GM19455 (cell line): ENCODE data around the gene PDE10A.

Source experiments
- ATAC-seq: cut with Tn5 transposase; IDR thresholded peaks from one replicate; pipeline ENCODE4 v1.9.1; 2021; ENCODE audit not compliant: unreplicated experiment

The PDE10A gene

GRCh38 chr6:165678904-165679303, 15.9 kb upstream of the PDE10A start:
- ATAC-seq, result no peak

GRCh38 chr6:165678429-165678828, 15.4 kb upstream of the PDE10A start:
- ATAC-seq, result no peak

- ATAC-seq, result no peak
Measured at GRCh38 chr6:165677091-165677490, 14.1 kb upstream of the PDE10A start.

DNA sequence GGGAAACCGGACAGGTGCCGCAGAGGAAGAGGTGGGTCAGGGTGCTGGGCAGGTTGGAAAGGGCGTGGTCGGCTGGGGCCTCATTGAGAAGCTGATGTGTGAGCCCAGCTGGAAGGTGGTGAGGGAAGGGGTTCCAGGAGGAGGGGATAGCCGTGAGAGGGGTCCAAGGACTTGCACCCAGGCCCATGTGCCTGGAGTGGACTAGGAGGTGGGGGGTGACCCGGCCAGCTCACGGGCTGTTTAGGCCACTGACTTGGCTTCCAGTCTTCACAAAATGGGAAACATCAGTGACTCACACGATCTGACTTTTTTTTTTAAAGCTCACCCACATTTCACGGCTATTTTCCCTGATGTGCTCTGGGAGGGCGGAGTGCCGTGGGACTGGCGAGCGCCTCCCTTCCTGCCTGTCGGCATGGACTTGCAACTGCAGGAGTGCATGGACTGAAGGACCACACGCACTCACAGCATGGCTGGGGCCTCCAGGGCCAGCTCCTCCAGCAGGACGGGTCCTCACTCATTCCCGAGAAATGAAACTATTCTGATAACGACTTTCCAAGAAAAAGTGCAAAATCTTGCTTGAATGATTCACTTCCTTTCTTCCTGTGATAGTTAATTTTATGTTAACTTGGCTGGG, 13.5 kb upstream of the PDE10A start:
- ATAC-seq, result no peak

- no peak for ATAC-seq
Measured at GRCh38 chr6:165675120-165675519, 12.1 kb upstream of the PDE10A start.

GRCh38 chr6:165674155-165675029, 11.4 kb upstream of the PDE10A start:
- ATAC-seq, result no peak

- ATAC-seq, result no peak
Measured at GRCh38 chr6:165671222-165671768, 8.3 kb upstream of the PDE10A start.

GRCh38 chr6:165668951-165669350, 5.9 kb upstream of the PDE10A start:
- ATAC-seq, result no peak

DNA sequence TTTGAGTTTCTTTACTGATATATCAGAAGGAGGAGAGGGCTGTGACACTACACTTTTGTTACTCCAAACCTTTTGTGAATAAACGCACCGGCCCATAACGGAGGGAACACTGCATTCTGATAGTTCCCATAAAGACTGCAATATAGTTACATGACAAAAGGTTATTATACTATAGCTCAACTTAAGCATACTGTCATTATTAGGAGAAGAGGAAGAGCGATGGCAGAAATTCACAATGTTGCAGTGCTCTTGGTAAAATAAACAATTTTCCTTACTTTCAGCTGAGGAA, 2.3 kb upstream of the PDE10A start:
- no peak for ATAC-seq

DNA sequence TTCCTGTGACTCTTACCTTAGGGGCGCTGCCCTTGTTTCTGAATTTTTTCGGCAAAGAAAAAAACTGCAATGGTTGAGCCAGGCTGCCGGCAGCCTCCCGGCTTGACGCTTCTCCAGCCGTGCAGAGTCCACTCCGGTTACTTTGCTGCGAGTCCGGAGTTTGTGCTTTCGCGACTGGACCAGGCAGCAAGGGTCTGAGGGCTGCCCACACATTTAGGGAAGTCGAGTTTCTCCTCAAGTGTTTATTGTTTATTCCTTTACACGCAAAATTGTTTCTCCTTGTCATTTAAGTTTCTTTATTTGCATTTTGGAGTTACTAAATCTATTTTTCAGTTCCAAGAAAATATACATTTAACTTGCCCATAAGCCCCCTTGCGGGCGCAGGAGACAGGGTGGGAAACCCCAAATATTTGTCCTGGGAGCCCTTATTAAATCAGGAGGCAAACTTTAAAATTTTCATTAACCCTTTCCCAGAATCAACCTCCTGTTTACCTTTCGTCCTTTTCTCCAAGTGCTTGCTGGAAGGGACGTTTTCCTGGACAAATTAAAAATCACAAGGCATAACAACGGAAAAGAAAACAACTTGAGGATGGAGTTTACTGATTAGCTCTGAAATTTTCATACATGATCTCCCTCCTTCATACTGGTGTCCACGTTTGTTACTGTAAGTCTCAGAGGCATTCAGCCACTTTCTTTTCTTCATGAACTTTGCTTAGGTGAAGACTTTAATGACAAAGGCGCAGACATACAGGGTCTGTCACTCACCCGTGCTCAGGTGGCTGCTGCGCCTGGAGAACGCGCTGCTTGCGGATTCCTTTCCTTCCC, 1.7 kb upstream of the PDE10A start:
- no peak for ATAC-seq

DNA sequence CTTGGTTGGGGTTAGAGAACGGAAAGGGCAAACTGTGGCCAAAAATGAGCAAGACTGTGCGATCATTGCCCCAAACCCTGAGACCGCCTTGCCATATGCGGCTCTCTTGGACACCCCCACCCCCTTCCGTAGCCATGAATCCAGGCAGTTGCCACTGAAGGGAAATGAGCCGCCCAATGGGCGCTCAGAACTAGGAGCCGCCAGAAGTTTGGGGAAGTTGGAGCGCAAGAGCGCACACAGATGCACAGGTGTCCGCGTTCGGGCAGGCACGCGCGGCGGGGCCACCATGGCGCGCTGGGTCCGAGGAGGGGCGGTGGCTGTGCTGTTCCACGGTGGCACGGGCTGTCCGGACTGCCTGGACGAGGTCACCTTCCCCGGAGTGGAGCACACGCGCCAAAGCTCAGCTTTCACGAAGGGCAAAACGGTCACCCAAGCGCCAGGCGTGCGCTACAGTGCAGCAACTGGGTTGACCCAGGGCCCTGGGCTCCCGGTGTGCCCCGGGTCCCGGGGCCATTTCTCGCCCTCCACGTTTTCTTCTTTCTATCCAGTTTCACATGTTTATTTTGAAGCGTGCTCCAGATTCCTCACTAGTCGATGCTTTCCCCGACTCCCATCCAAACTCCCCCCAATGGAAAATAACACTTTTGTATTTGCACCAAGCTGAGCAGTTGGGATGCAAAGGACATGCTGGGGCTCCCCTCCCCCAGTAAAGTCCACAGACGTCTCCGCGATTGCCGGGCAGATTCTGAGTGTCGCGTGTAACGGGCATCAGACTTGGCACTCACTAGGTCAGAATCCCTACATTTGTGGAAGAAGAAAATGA, 906 bp upstream of the PDE10A start:
- ATAC-seq, result no peak

DNA sequence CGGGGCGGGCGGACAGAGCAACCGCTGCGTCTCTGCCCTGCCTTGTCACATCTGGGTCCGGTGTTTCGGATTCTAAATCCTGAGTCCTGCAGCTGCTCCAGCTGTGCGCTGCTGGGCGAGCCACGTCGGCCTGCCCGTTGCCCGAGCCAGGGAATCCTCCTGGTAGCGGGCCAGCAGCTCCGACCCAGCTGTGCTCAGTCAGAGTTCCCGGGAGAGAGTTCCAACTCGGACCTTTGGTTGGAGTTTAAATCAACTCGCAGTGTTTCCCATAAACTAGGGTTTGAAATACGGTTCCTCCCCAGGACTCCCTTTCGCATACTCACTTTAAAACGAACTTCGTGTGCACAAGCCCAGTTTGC, 315 bp upstream of the PDE10A start:
- no peak for ATAC-seq

DNA sequence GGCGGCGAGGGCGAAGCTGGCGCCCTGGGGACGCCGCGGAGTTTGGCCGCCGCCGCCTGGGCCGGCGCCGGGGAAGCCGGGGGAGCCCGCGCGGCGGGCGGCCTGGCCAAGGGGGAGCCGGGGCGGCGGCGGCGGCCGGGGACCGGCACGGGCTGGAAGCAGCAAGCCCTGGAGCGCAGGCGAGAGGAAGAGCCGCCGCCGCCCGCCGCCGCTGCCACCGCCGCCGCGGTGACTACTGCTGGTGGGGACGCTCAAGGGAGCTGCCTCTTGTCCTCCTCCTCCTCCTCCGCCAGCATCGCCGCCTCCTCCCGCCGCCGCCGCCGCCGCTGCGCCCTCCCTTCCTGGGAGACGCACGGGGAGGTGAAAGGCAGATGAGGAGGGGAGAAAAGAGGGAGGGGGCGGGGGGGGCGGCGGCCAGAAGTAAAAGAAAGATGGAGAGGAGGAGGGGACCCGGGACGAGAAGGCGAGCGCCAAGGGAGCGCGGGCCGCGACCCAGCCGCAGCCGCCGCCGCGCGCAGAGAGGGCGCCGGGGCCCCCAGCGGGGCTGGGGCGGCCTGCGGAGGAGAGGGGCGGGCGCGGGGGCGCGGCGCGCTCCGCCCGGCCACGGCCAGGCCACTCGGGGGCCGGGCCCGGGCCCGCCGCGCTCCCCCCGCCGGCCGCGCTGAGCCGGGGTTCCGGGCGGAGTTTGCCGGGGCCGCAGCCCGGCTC, 846 bp downstream of the PDE10A start:
- no peak for ATAC-seq

GRCh38 chr6:165661664-165662025, 1.4 kb downstream of the PDE10A start:
- no peak for ATAC-seq

DNA sequence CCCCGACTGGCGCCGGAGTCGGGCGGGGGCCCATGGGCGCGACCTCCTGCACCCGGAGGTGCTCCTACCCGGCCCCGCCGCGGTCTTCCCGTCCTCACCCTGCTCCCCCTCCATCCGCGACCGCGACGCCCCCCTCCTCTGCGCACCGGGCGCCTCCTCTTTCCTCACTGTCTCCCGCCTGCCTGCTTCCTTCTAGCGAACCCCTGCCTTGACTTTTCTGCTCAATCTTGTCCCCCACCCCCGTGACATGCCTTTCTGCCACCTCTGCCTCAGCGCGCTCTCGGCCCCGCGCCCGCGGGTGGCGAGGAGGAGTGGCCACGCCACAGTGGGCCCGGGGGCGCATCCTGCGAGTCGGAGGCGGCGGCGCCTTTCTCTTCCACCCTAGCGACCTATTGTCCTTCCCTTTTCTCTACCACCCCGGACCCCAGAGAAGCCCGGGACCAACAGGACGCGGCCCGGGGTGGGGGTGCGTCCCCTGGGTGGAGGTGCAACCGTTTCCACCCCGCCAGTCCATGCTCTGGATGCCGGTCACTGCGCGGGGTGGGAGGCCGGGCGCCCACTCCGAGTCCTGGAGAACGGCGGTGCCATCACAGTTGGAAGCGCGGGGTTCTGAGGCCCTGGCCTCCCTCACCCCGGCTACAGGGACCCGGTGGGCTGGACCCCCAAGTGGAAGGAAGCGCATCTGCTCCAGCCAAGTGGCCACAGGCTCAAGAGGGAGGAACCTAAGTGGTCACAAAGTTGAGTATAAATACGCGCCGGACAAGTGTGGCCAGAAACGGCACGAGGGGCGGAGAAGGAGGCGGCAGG, 2.0 kb downstream of the PDE10A start:
- no peak for ATAC-seq

DNA sequence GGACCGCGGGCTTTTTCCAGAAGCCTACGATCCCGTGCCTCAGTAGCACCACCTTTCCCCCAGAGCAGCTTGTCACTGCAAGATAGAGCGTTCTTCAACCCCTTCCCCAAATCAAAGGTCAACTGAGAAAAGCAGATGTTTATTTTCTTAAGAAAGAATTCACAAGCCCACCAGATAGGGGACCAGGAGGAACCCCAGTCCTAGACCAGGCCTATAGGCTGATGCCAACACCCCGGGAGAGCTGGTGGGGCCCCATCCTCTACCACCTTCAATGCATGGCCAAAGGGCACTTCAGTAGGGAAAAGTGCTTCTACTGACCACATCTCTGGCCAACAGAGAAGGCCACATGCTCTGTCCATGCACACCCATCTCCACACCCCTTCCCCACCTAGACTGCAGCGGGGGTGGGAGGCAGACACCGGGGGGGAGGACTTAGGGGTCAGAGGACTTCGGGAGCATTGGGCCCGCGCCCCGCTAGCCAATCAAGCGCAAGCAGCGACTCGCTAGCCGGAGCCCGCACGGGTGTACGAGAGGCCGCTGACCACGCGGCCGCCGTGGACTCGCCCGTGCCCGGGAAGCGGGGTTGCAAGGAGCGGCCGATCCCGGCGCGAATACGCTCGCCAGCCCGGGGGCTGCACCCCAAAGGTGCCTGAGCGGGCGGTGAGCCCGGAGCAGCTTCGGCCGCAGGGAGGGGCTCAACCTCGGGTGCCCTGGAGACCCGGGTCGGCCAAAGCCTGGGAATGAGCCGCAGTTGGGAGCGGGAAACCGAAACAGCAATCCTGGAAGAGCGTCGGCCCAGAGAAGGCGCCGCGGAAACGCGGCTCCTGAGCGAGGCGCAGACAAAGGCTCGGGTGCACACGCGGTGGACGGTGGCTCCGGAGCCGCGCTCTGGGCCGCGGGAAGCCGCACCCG, 2.8 kb downstream of the PDE10A start:
- no peak for ATAC-seq

DNA sequence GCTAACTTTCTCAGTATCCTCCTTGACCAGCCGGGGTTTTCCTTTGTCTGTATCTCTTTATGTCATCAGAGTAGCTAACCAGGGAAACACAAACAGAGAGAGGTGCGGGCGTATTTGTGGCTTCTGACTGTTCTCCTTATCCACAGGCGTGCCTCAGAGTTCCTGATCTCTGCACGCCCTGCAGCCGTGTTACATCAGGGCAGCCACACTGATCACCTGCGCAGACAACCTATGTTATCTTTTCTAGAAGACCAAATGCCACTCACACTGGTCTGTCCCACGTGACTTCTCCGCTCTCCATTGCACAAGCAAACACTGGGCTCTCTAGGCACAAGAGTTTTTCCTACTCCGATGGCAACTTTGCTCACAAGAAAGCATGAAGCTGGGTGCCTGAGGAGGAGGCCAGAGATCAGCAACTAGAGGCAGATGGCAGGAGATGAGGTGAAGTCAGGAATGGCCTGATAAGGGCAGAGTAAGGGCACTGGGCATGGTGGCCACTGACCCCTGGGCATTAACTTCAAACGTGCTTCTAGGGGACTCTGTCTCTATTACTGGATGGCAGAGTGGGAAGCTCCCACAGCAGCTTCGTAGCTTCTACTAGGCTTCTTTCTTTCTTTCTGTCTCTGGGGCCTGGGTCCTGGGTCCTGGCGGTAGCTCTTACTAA, 4.5 kb downstream of the PDE10A start:
- no peak for ATAC-seq

DNA sequence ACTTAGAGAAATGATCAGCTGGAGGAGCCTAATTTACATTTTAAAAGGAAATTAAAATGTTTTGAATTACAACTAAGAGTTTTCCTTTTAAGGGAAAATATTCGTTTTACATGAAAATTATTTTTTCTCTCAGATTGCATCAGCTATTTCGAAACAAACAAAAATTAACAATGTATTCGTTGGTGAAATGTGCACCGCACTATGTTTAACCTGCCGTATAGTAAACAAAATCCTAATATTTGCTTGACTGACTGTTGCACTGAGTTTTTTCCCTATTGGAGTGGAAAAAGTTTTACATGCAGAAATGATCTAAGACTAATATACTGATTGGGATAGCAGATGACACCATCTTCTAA, 5.7 kb downstream of the PDE10A start:
- no peak for ATAC-seq
